NCI-H526 treated with DMSO at 0.1 percent for 48 hours (cell line): Measurements from ENCODE around the gene GAS2L1.

Experiments used
- DNase-seq: peaks from one replicate; lab custom pipeline; 2025; lab: John Stamatoyannopoulos, UW

GAS2L1 gene

GRCh38 chr22:29275819-29276565, 30.5 kb upstream of the GAS2L1 start:
- no peak for DNase-seq

GRCh38 chr22:29277927-29278326, 28.5 kb upstream of the GAS2L1 start:
- no peak for DNase-seq

- no peak for DNase-seq
Observed at GRCh38 chr22:29284196-29284595, 22.3 kb upstream of the GAS2L1 start.

GRCh38 chr22:29288837-29289236, 17.6 kb upstream of the GAS2L1 start:
- DNase-seq: no peak

- no peak for DNase-seq
Observed at GRCh38 chr22:29290061-29290460, 16.4 kb upstream of the GAS2L1 start.

- no peak for DNase-seq
Observed at GRCh38 chr22:29291215-29291614, 15.2 kb upstream of the GAS2L1 start.

- no peak for DNase-seq
Observed at GRCh38 chr22:29292379-29292778, 14.1 kb upstream of the GAS2L1 start.

- no peak for DNase-seq
Observed at GRCh38 chr22:29298641-29299040, 7.8 kb upstream of the GAS2L1 start.

- no peak for DNase-seq
Observed at GRCh38 chr22:29299136-29299900, 7.1 kb upstream of the GAS2L1 start.

GRCh38 chr22:29300467-29300806, 6.0 kb upstream of the GAS2L1 start:
- DNase-seq: no peak

GRCh38 chr22:29300807-29301601, 5.4 kb upstream of the GAS2L1 start:
- DNase-seq: no peak

- DNase-seq: no peak
Observed at GRCh38 chr22:29301716-29302401, 4.6 kb upstream of the GAS2L1 start.

- no peak for DNase-seq
Observed at GRCh38 chr22:29302402-29302680, 4.1 kb upstream of the GAS2L1 start.

GRCh38 chr22:29302681-29303465, 3.6 kb upstream of the GAS2L1 start:
- DNase-seq: no peak

GRCh38 chr22:29305836-29306174, 645 bp upstream of the GAS2L1 start:
- no peak for DNase-seq

- DNase-seq: peak; percentile 24
Observed at GRCh38 chr22:29306835-29307595, 565 bp downstream of the GAS2L1 start.

- DNase-seq: no peak
Observed at GRCh38 chr22:29307596-29308147, 1.2 kb downstream of the GAS2L1 start.

GRCh38 chr22:29308148-29308790, 1.8 kb downstream of the GAS2L1 start:
- DNase-seq: no peak

GRCh38 chr22:29308791-29309262, 2.4 kb downstream of the GAS2L1 start:
- no peak for DNase-seq
